Prostate gland (tissue), 2 donors: ENCODE data around the gene LPIN3. TPM values are rescaled to one million over a fixed set of nuclear protein-coding genes. Genes with fewer than 3 reads are reported as not detected.

ENCODE experiments used
- DNase-seq: peaks from one replicate; pipeline ENCODE4 v3.0.0-alpha.2; 2019; ENCODE audit warnings: low spot score
- H3K27ac ChIP-seq, 2 donors: fragments of 200-600 bp; sonication (generic); 2 replicates each; pipeline ENCODE4 v1.5.1; 2017 to 2019
- H3K27me3 ChIP-seq: fragments of 200-600 bp; sonication (generic); replicated peaks from 2 replicates; pipeline ENCODE4 v1.5.1; 2019; ENCODE audit not compliant: insufficient read depth
- H3K36me3 ChIP-seq, 2 donors: fragments of 200-600 bp; sonication (generic); 1 replicate in 1 of 2; 2 replicates in 1 of 2; pipeline versions ENCODE4 v1.5.1 to v1.8.1; 2017 to 2019
- H3K4me1 ChIP-seq: fragments of 200-600 bp; sonication (generic); replicated peaks from 2 replicates; pipeline ENCODE4 v1.5.1; 2019
- H3K4me3 ChIP-seq, 2 donors: fragments of 200-600 bp; sonication (generic); 2 replicates each; pipeline ENCODE4 v1.5.1; 2017 to 2019
- H3K9me3 ChIP-seq: fragments of 200-600 bp; sonication (generic); 2 replicates; pipeline ENCODE4 v1.5.1; 2017
- CTCF ChIP-seq, 4 experiments: fragments of 200-600 bp in 2 of 4; fragments of 450-650 bp in 2 of 4; sonication (generic) in 2 of 4; IDR thresholded peaks; 1 replicate in 3 of 4; 2 replicates in 1 of 4; pipeline ENCODE4 v1.5.1; 2016 to 2019; ENCODE audit warnings: antibody characterized with exemption in 4 of 4, mild to moderate bottlenecking in 2 of 4, moderate library complexity in 2 of 4
- POLR2A ChIP-seq: fragments of 450-650 bp; IDR thresholded peaks from one replicate; pipeline ENCODE4 v1.6.1; 2016; ENCODE audit warnings: antibody characterized with exemption, mild to moderate bottlenecking
- POLR2AphosphoS5 ChIP-seq: sonication (generic); formaldehyde crosslinking; IDR thresholded peaks from one replicate; pipeline ENCODE4 v1.6.1; 2017; ENCODE audit warnings: antibody characterized with exemption
- WGBS: methylation state at CpG from one replicate; pipeline ENCODE4 v1.1.5; 2018; 5-methylcytosine and 5-hydroxymethylcytosine counted together
- intact Hi-C: fragments of 100-400 bp; cut with DNase I; formaldehyde crosslinking; loops from one replicate; pipeline ENCODE4 v1.14.2; 2022
- total RNA-seq, 2 donors: library from RNA; depleted of rRNA; stranded (reverse); fragments of >200 nt; gene quantifications; one replicate each; pipeline ENCODE4 v1.1.0, GENCODE V29; 2016

Gene LPIN3
- total RNA-seq, 2 donors from 2014 or later, result 16.2 to 30.4 TPM

- intact Hi-C loops, result no loop called here
- 56% methylated on average over 3 of the region's 3 CpGs for WGBS
Observed at GRCh38 chr20:41405436-41405835, 64.8 kb downstream of the LPIN3 start.

GRCh38 chr20:41406353-41406752, 65.7 kb downstream of the LPIN3 start:
- H3K4me1 ChIP-seq, result no peaks in the 10 kb centered on the region
- TF ChIP-seq POLR2A, result no peak
- TF ChIP-seq CTCF (IDR thresholded peaks at IDR 0.05), result no peak
- H3K9me3 ChIP-seq, result no peaks in the 10 kb centered on the region
- intact Hi-C loops, result no loop called here
- no peak overlapping the region for H3K4me3 ChIP-seq
- H3K27me3 ChIP-seq, result no peaks in the 10 kb centered on the region
- peak overlapping the region in 1 of 2 donors; percentile 3 for H3K27ac ChIP-seq
- no peak for DNase-seq
- peaks cover 9 to 13% of the 10 kb centered on the region in 2 donors for H3K36me3 ChIP-seq
- WGBS, result 67% methylated on average over 10 of the region's 10 CpGs

More at GRCh38 chr20:41405436-41405835, 64.8 kb downstream of the LPIN3 start:
- DNase-seq, result no peak
- Histone ChIP-seq H3K27me3 (no peaks in the 10 kb centered on the region), H3K36me3 (peaks cover 9 to 13% of the 10 kb centered on the region in 2 donors), H3K4me1 (no peaks in the 10 kb centered on the region), H3K4me3 (no peak overlapping the region), H3K9me3 (no peaks in the 10 kb centered on the region), H3K27ac (no peak overlapping the region)
- TF ChIP-seq POLR2AphosphoS5 (no peak), POLR2A (no peak), CTCF (IDR thresholded peaks at IDR 0.05) (no peak)

GRCh38 chr20:41406896-41407444, 66.3 kb downstream of the LPIN3 start:
- WGBS, result 77% methylated on average over 7 of the region's 7 CpGs
- no peak for DNase-seq
- Histone ChIP-seq H3K36me3 (peaks cover 9 to 13% of the 10 kb centered on the region in 2 donors), H3K9me3 (no peaks in the 10 kb centered on the region), H3K27me3 (no peaks in the 10 kb centered on the region), H3K4me3 (no peak overlapping the region), H3K27ac (no peak overlapping the region), H3K4me1 (no peaks in the 10 kb centered on the region)
- TF ChIP-seq CTCF (IDR thresholded peaks at IDR 0.05), result no peak
- TF ChIP-seq POLR2A, result no peak
- no peak for TF ChIP-seq POLR2AphosphoS5
- intact Hi-C loops, result no loop called here

- 84% methylated on average over 10 of the region's 10 CpGs for WGBS
- intact Hi-C loops, result no loop called here
Observed at GRCh38 chr20:41407607-41408006, 67.0 kb downstream of the LPIN3 start.

More at GRCh38 chr20:41407607-41408006, 67.0 kb downstream of the LPIN3 start:
- no peaks in the 10 kb centered on the region for H3K9me3 ChIP-seq
- peaks cover 3% of the 10 kb centered on the region for H3K4me1 ChIP-seq
- H3K27me3 ChIP-seq, result no peaks in the 10 kb centered on the region
- no peak overlapping the region for H3K4me3 ChIP-seq
- no peak for TF ChIP-seq POLR2A
- TF ChIP-seq CTCF (IDR thresholded peaks at IDR 0.05), result no peak
- TF ChIP-seq POLR2AphosphoS5, result no peak
- H3K27ac ChIP-seq, result no peak overlapping the region
- H3K36me3 ChIP-seq, result peaks cover 9 to 13% of the 10 kb centered on the region in 2 donors
- DNase-seq, result no peak
